SK-N-DZ (cell line): ENCODE data around the gene NFIB.

Experiments used
- DNase-seq: peaks from one replicate; pipeline ENCODE4 v3.0.0-alpha.2; 2015; ENCODE audit warnings: low spot score

The NFIB gene

GRCh38 chr9:14307989-14308852, 5.7 kb downstream of the NFIB start:
- DNase-seq = no peak

DNA sequence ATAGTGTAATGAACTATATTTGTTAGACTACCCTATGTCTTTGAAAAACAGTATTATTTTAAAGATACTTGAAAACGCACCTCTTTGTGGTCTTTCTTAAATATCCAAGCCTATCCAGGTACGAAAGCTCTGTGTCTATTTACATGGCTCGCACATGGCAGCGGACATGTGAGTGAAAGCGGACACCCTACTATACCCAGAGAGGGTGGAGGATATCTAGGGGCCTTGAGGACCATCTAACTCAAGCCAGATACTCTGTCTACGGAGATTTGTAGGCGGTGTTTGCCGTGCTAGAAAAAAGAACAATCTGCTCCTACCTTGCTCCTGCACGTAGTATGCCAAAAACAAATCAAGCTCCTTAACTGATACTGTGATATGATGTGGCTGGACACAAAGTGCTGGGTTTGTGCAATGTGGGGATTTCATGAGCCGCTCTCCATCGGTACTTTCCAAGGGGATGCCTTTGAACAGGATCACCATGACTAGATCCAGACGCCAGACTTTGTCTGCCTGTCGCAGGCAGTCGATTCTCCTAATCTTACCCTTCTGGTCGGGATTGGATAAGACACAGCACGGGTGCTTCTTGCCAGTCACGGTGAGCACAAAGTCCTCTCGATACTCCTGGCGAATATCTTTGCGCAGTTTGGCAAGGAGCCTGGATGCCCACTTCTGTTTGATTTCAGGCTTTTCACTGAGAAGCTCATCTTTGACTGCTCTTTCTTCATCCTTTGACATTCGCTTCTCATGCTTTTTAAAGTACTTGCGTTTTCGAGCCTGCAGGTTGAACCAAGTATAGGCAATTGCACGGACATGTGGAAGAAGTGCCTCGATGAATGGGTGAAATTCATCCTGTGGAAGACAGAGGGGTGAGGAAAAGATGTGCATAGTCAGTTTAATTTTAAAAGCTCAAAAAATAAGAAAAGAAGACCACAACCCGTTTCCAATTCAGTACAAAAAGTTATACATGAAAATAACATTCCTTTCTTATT, 7.0 kb downstream of the NFIB start:
- DNase-seq = no peak

DNA sequence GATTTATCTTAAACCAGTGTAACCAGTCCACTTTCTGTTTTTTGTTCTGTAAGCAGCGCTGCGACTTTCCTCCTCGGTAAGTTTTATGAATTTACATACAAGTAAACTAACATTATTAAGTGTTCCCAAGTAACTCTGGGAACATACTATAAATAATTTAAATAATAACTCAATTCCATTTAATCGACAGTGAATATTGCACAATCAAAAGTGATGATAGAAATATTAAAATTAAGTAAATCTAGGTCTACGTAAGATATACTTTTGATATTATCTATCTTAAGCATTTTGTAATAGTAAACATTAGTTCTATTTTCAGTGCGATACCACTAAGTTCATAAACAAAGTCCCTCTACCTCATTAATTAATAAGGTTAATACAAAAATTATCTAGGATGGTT, 7.8 kb downstream of the NFIB start:
- DNase-seq = no peak

- no peak for DNase-seq
These were observed 9.7 kb downstream of the NFIB start for GRCh38 chr9:14304259-14304658.

DNA sequence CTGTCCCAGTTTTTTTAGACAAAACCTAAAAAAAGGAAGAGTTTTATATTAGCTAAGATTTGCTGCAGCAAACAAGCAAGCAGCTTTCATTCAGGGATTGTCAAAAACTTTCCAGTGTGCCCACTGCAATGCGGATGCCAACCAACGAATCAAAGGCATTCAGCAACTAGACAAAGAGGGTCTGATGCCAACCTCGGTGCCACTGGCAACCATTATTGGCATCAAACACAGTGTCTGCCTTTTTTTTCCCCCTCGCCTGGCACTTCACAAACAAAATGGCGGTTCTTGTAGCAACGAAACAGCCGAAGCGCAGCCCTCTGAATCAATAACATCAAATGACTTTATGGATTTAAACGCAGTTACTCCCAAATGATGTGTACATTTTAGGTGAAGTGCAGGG, 10.4 kb downstream of the NFIB start:
- no peak for DNase-seq

DNA sequence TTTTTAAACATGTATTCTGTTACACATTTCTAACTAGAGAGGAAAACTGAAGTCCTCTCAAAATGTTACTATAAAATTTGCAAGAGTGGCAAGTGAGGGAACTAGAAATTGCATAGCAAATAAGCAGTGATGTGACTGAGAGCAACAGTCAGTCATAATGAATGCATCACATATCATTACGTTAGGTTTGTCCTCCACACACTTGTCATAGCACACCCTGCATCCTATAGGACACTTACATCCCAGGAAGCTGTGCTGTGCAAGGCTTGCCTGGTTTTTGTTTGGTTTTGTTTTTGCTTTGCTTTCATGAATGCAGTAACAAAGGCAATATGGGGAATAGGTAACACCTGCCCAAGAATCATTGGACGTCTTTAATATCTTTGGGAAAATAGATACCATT, 10.8 kb downstream of the NFIB start:
- no peak for DNase-seq

DNA sequence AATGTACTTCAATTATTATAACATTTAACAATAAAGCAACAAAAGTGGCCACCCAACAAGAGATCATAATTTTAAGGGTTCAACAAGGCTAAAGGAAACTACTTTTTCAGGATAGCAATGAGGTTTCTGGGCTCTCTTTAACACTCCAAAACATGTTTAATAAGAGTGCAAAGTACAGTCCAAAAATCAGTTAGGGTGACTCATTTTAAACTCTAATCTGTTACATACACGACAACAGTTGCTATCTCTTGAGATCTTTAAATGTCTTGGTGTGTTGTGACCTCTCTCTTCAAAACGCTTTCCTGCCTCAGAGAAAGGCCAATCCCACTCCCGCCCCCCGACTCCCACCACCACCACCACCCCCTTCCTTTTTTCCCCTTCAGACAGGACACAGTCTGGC, 11.5 kb downstream of the NFIB start:
- DNase-seq = no peak

DNA sequence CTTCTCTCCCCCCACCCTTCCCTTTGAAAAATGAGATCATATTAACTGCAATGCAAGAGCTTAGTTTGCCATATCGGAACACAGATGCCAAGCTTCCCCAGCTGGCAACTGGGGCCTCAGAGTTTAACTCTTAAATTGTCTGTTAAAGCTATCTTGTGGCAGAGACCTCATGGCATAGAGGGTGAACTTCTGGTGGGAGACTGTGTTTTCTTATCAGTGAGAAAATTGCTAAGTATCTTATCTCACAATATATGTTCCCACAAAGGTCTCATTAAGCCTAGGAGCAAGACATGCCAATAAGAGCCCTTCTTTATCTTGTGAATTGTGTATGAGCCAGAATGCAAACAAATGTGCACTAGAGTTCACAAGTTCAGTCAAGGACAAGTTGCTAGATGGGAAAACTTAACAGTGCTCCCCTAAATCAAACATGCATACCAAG, 12.3 kb downstream of the NFIB start:
- DNase-seq = no peak

DNA sequence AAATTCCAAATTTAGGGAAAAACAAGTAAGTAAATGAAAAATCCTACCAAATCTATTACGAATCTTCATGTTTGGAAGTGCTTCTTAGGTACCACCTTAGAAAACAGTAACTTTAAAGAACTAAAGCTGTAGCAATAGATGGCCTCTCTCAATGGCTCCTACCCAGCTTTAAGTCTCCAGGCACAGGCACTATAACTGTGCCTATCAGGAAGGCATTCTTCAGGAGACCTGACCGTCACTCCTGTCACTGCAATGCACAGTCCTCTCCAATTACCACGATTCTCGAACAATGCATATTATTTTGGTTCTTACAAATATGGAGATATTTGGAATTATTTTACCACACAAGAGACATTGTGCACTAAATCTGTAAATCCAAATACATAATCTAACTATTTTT, 12.9 kb downstream of the NFIB start:
- no peak for DNase-seq

- DNase-seq = no peak
These were observed 13.4 kb downstream of the NFIB start for GRCh38 chr9:14300588-14300987.

DNA sequence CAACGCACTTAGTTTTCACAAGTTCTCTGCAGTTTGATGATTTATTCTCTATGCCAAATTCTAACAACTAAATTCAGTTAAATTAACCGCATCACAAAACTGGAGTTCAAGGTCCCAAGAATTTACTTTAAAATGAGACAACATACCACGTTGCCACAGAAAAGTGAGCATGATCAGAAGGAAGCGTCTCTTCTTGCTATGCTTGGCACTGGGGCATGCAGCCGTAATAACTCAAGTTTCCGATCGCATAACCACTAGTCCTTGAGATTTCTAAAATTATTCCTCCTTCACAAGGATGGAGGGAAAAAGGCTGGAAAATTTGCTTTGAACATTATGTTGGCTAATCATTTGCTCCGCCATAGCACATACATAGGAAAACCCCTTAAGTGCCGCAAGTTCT, 13.9 kb downstream of the NFIB start:
- no peak for DNase-seq

DNA sequence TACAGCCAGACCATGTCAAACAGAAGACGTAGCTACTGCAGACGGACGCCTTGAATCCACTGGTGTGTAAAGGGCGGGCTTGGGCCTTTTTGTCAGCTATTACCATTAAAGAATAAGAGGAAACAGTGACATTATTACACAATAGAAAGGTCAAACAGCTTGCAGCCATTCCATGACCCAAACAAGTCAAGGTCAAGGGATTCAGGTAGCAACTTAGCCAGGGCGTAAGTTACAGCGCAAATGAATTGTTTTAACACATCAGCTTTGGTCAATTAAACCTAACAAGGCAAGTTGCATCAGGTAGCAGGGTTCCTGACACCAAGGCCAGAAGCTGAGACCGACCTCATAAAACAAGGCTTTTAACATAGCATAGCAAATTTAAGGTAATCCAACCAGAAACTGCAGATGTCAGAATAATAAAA, 15.3 kb downstream of the NFIB start:
- DNase-seq = no peak

DNA sequence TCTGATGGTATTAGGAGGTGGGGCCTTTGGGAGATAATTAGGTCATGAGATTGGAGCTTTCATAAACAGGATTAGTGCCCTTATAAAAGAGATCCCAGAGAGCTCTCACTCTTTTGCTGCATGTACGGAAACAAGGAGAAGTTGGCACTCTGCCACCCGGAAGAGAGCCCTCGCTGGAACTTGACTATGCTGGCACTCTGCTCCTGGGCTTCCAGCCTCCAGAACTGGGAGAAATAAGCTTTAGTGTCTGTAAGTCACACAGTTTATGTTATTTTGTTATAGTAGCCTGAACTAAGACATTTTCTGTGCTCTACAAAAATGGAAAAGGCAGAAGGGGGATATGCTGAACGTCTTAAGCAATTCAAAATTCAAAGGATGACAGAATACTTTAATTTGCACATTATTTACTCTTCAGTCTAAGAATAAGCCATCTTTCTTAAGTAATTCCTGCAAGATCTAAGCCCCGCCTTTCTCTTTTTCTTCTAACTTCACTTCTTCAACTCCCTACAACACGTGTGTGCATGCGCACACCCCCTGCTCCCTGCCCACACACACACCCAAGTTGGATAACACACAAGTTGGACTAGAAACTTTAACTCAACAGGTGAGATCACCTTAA, 17.3 kb downstream of the NFIB start:
- DNase-seq = no peak

GRCh38 chr9:14294659-14295058, 19.3 kb downstream of the NFIB start:
- no peak for DNase-seq

- DNase-seq = no peak
These were observed 20.1 kb downstream of the NFIB start for GRCh38 chr9:14293801-14294200.

- no peak for DNase-seq
These were observed 21.7 kb downstream of the NFIB start for GRCh38 chr9:14292181-14292739.

- DNase-seq = no peak
These were observed 24.0 kb downstream of the NFIB start for GRCh38 chr9:14289916-14290315.

- no peak for DNase-seq
These were observed 25.5 kb downstream of the NFIB start for GRCh38 chr9:14288433-14288832.

- DNase-seq = no peak
These were observed 27.8 kb downstream of the NFIB start for GRCh38 chr9:14286121-14286520.

DNA sequence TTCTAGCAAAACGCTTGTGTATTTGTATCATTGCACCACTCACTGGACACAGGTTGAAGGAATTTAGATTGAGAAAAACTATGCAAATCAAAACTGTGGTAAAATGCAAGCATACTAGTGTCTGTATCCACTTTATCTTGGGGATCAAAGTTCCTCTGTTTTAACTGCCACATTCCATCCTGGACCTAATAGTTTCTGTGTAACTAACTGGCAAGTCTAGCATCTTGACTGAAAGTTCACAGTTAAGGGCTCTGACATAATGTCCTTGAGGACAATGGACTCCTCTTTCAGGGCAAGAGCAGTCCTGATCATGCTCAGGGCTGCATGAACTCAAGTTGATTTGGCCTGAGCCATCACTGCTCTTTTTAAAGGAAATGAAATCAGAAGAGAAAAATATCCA, 30.7 kb downstream of the NFIB start:
- no peak for DNase-seq

- no peak for DNase-seq
These were observed 32.1 kb downstream of the NFIB start for GRCh38 chr9:14281876-14282275.
